Colon (tissue), 2 donors: ENCODE data around the gene TEK.

Source experiments
- FAIRE-seq: peaks from 2 replicates; lab custom pipeline; 2012; peaks lifted over from hg19 to GRCh38; lab: Jason Lieb, UNC
- donor health status: control.
- donor health status: control.

The TEK gene

DNA sequence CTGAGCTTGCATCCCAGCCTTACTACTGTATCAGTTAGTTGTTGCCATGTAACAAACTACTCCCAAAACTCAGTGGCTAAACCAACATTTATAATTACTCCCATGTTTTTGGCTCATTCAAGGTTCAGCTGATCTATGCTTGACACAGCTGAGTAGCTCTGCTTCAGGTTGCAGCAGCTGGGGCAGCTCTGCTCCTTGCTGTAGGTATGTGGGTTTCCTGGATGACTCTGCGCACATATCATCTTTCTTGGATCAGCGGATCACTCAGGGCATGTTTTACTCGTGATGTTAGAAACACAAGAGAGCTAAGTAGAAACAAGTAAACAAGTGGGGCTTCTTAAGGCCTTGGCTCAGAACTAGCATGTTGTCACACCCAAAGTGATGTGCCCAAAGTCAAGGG lies 15.1 kb downstream of the TEK start:
- no peak for FAIRE-seq

- no peak for FAIRE-seq
Measured at GRCh38 chr9:27125030-27125429, 16.0 kb downstream of the TEK start.

- no peak for FAIRE-seq
Measured at GRCh38 chr9:27125936-27126335, 16.9 kb downstream of the TEK start.

DNA sequence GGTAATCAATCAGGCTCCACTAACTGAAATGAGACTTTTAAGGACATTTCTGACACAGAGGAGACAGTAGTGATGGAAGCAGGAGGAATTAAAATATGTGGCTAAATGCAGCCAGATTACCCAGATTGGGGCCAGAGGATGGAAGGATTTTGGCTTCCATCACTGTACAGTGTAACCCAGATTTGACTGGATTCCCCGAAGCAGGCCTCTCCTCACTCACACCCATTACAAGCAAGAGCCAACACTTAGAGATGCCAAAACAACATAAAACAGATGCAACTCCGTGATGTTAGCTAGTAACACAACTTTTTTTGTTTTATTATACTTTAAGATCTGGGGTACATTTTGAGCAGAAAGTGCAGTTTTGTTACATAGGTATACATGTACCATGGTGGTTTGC lies 17.6 kb downstream of the TEK start:
- no peak for FAIRE-seq

- FAIRE-seq: no peak
Measured at GRCh38 chr9:27129221-27129620, 20.2 kb downstream of the TEK start.

DNA sequence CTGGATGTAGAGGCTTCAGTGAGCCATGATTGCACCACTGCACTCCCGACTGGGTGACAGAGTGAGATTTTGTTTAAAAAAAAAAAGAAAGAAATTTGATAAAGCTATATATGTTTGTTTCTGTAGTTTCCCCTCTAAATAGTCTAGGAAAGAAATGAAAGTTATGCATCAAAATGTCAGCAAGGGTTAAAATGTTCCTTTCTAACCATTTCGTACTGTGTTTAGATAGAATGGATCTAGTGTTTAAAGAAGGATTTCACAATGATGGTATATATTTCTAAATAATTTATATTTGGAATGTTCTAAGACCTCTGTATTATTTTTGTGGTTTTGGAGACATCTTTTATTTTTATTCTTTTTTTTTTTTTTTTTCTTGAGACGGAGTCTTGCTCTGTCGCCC lies 22.7 kb downstream of the TEK start:
- no peak for FAIRE-seq

DNA sequence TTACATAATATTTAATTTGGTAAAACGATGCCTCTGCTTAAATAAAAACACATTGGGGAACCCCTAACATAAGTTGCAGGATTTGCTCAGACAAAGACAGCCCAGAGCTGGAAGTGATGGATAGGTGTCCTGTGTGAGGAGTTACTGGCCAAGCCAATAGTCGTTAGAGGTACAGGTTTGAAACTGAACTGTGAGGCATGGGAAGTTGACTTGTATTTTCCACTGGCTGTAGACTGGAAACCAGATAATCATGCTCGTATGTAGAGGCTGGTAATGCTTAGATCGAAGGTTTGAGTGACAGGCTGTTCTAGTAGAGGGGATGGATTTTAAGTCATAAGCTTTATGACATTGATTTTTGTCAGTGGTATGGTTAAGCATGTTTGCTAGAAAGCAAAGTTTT lies 24.8 kb downstream of the TEK start:
- FAIRE-seq: no peak

GRCh38 chr9:27142299-27142930 lies 33.4 kb downstream of the TEK start:
- no peak for FAIRE-seq

GRCh38 chr9:27145143-27145542 lies 36.1 kb downstream of the TEK start:
- FAIRE-seq: no peak

- FAIRE-seq: no peak
Measured at GRCh38 chr9:27149651-27150050, 40.6 kb downstream of the TEK start.

- FAIRE-seq: no peak
Measured at GRCh38 chr9:27150746-27151406, 41.9 kb downstream of the TEK start.

DNA sequence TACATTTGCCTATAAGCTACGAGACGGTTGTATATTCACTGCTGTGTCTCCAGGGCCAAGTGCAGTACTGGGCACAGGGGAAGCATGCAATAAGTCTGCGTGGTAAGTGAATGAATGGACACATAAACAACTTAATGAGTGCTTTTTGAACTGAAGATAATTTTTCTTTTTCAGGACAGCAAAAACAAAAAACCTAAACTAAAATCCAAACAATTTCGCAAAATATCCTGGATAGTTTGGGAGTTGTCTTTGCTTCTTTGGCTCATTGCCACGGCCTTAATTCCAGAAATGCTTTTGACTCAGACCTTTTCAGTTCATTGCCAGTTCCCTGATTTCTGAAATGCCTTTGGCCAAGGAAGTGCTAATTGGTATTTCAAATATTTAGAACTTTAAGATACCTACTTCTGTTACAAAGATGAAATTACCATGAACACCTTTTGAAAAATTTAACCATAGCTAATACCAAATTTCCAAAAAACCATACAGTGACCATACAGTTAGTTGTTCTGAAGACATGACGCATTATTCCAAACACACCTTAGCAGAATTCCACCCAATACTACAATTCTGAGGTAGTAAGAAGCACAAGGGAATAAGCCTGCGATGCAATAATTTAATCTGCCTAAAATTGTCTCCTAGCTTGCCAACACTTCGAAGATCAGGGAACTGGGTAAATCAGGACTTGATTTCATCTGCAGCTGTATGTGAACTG lies 42.8 kb downstream of the TEK start:
- FAIRE-seq: no peak

GRCh38 chr9:27152405-27152718 lies 43.3 kb downstream of the TEK start:
- FAIRE-seq: no peak

GRCh38 chr9:27154908-27155307 lies 45.9 kb downstream of the TEK start:
- FAIRE-seq: no peak

DNA sequence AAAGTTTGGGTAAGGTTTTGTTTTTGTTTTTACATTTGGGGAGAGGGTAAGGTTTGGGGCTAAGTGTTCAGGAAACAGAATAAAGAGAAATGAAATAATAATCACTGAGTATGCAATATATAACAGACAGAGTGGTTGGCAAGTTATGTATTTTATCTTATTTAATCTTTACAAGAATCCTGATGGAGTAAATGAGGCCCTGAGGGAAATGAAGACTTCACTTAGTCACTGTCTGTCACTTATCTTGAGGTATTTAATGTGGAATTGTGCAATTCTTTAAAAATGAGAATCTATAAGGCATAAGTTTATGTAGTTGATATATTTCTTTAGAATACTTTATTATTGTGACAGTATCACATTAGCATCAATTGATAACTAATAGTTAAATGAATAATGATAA lies 48.1 kb downstream of the TEK start:
- FAIRE-seq: no peak

GRCh38 chr9:27157736-27158135 lies 48.7 kb downstream of the TEK start:
- FAIRE-seq: no peak

- no peak for FAIRE-seq
Measured at GRCh38 chr9:27160636-27161035, 51.6 kb downstream of the TEK start.

GRCh38 chr9:27162045-27162444 lies 53.0 kb downstream of the TEK start:
- no peak for FAIRE-seq

DNA sequence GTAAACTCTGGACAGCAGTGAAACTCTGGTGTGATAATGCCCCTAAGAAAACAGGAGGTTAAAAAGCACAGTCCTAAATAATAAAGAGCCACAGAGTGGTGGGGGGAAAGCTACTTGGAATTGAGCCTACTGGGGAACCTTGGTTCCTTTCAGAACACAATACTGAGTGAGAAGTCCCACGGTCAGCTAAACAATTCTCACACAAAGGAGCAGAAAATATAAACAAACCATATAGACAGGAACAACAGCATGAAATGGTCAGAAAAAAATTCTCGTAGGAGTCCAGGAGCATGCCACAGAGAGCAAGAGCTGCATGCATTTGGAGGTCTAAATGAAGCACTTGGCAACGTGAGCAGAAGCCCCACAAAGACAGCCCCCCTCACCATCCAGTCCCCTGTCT lies 56.0 kb downstream of the TEK start:
- FAIRE-seq: no peak

GRCh38 chr9:27165670-27166069 lies 56.6 kb downstream of the TEK start:
- FAIRE-seq: no peak

GRCh38 chr9:27168496-27168895 lies 59.5 kb downstream of the TEK start:
- FAIRE-seq: no peak

DNA sequence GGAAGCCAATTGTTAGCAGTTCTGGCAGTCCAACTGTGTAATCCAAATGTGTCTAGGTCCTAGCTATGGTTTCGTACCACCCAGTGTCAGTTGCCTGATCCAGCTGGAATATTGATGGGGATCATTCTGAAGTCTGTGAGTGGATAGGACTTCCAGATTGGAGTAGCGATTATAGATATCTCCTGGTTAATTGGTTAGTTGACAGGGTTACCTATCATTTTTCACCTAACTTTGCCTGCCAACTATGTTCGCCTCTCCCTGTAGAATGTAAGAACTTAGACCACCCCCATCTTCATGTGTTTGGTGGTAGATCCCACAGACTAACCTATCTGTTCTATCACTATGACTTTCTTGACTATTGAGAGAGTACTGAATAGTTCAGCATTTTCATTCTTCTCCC lies 59.9 kb downstream of the TEK start:
- FAIRE-seq: no peak

DNA sequence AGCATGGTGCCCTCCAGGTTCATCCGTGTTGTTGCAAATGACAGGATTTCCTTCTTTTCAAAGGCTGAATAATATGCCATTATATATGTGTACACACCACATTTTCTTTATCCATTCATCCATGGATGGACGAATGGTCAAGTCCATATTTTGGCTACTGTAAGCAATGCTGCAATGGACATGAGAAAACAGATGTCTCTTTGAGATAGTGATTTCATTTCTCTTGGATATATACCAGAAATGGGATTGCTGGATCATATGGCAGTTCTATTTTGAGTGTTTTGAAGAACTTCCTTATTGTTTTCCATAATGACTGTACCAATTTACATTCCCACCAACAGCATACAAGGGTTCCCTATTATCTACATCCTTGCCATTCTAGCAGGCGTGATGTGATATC lies 67.9 kb downstream of the TEK start:
- FAIRE-seq: no peak
